HG03175 (cell line): Measurements from ENCODE around the gene CACNA1G.

Source experiments
- ATAC-seq: cut with Tn5 transposase; IDR thresholded peaks from one replicate; pipeline ENCODE4 v1.9.1; 2021; ENCODE audit warnings: mild to moderate bottlenecking, moderate library complexity; ENCODE audit not compliant: unreplicated experiment

The CACNA1G gene

GRCh38 chr17:50585346-50585745 is 24.8 kb downstream of the CACNA1G start:
- no peak for ATAC-seq

- ATAC-seq: no peak
Observed at GRCh38 chr17:50585891-50586290, 25.4 kb downstream of the CACNA1G start.

DNA sequence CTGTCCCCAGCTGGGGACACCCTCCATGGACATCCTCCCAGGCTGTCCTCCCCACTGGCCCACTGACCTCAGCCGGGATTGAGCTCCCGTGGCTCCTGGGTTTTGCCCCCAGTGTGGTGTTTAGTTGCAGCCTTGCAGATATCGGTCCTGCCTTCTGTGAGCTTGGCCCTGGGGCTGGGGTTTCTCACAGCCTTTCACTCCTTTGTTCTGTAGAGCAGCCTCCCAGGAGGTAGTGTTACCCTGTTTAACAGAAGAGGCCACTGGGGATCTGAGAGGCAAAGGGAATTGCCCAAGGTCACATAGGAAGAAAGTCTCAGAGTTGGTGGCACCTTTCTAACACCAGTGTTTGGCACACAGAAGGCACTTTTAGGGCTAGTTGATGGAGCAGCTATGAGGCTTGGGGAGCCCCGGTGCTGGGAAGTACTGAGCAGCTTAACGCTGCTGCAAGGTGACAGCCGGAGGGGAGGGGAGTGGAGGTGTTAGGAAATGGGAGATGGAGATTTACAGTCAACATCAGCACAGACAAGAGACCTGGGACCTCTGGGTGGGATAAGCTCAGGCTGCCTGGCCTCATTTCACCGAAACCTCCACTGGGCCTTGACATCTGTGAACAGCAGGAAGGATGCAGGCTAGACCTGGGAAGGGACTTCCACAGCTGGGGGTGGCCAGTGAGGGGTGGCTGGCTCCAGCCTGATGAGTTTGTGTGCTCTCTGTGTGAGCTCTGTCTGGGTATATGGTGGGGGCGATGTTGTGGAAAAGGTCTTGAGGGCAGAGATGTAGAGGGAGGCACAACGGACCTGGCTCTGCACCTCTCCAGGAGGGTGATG is 26.1 kb downstream of the CACNA1G start:
- no peak for ATAC-seq

DNA sequence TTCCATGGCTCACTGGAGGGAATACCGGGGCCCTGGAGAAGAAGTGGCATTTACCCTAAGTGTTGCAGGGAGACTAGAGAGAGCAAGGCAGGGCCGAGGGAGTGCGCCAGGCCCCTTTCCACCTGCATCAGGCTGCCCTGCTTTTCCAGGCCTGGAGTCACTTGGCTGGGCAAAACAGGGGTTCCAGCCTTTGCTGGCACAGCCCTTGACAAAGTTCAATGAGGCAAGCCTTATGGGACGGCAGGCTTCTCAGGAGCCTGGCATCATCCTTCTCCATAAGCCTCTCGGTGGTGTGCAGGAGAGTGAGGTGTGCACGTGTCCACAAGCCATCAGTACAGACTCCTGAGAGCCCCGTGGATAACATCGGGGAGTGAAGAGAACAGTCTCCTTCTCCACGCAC is 27.1 kb downstream of the CACNA1G start:
- no peak for ATAC-seq

- no peak for ATAC-seq
Observed at GRCh38 chr17:50588391-50589049, 28.0 kb downstream of the CACNA1G start.

- ATAC-seq: no peak
Observed at GRCh38 chr17:50589095-50589705, 28.7 kb downstream of the CACNA1G start.

- no peak for ATAC-seq
Observed at GRCh38 chr17:50590946-50591737, 30.6 kb downstream of the CACNA1G start.

GRCh38 chr17:50593321-50593720 is 32.8 kb downstream of the CACNA1G start:
- no peak for ATAC-seq

DNA sequence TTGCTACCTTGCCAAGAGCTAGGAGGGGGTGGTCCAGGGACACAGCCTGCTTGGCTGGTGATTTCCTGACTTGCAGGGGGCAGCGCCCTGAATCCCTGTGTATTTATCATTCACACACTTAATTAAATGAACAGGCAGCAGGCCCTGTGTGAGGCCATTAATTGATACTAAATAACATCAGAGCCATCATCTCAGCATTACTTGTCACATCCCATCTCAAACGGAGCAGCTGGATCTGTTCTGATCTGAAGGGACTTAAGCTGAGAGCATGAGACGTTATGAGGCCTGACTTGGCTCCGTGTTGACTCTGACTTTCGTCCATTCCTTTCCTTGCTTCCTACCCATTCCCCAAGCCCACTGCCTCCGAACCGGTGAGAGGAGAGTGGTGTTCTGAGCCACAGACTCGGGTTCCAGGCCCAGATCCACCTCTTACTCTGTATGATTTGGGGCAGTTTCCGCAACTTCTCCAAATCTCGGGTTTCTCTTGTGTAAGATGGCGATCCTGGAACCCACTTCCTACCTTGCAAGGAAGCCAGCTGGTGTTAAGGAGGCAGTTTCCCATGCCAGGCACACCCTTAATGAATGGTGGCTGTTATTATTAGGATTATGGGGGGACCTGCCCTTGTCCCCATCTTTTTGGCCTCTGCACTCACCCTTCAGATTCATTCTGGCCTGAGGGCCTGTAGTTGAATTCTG is 33.8 kb downstream of the CACNA1G start:
- no peak for ATAC-seq

GRCh38 chr17:50594892-50595291 is 34.4 kb downstream of the CACNA1G start:
- no peak for ATAC-seq

DNA sequence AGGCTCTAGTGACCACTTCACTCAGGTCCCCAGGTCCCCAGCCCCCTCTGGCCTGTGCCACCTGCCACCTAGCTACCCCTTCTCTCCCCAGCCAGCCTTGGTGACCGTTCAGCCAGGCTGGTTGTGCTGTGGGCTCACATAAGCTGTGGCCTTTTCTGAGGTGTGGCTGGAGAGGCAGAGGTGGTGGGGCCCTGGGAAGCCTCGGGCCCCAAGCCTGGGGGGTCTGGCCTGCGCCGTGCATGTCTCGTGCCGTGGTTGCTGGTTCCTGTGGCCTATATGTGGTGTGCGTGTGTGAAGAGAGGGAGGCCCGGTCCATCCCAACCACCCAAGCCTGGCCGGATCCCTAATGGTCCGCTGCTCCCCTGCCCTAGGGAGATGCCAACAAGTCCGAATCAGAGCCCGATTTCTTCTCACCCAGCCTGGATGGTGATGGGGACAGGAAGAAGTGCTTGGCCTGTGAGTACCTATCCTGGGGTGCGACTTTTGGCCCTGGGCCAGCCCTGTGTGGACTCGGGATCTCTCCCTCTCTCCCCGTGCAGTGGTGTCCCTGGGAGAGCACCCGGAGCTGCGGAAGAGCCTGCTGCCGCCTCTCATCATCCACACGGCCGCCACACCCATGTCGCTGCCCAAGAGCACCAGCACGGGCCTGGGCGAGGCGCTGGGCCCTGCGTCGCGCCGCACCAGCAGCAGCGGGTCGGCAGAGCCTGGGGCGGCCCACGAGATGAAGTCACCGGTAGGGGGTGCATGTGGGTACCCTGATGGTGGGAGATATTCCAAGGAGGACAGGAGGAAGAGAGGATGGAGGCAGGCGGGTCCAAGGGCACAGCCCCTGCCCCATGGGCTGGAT is 35.9 kb downstream of the CACNA1G start:
- no peak for ATAC-seq

DNA sequence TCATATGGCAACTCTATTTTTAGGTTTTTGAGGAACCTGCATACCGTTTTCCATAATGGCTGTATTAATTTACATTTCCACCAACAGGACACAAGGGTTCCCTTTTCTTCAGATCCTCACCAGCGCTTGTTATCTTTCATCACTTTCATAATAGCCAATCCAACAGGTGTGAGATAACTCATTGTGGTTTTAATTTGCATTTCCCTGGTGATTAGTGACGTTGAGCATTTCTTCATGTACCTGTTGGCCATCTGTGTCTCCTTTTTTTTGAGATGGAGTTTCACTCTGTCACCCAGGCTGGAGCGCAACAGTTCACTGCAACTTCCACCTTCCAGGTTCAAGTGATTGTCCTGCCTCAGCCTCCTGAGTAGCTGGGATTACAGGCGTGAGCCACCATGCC is 38.0 kb downstream of the CACNA1G start:
- no peak for ATAC-seq

- ATAC-seq: no peak
Observed at GRCh38 chr17:50599606-50600005, 39.1 kb downstream of the CACNA1G start.

- no peak for ATAC-seq
Observed at GRCh38 chr17:50601823-50602375, 41.4 kb downstream of the CACNA1G start.

GRCh38 chr17:50602836-50603235 is 42.3 kb downstream of the CACNA1G start:
- no peak for ATAC-seq

DNA sequence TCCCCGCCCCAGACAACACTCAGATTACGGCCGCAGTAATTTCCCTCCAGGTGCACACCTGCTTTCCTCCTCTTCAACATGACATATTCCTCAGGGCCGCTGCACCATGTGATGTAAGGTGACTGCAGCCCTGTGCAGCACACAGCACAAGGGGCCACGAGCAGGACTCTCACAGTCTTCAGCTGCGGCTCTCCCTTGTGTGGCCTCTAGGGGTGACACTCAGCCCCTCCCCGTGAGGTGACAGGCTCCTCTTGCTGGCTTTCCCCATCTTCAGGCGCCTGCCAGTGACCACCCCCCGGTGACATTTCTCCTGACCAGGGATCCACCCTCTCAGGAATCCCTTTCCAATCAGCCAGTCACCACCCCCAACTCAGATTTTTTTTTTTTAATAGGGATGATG is 42.8 kb downstream of the CACNA1G start:
- ATAC-seq: no peak

GRCh38 chr17:50604513-50604912 is 44.0 kb downstream of the CACNA1G start:
- ATAC-seq: no peak

DNA sequence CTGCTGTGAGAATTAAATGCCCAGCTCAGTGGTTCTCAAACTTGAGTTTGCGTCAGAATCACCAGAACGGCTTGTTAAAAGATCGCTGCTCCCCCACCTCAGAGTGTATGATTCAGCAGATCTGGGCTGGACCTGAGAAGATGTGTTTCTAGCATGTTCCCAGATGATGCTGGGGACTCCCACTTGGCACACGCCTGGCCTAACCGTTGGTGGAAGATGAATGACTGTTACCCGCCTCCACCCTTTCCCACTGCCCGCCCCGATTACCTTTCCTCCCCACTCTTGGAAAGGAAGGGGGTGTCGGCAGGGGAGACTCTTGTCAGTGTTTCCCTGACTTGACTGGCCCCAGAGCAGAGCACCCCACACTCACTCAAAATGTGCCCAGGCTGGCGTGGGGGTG is 44.9 kb downstream of the CACNA1G start:
- ATAC-seq: no peak

- no peak for ATAC-seq
Observed at GRCh38 chr17:50607522-50608175, 47.1 kb downstream of the CACNA1G start.
